Body of pancreas (tissue), 4 donors: ENCODE data around the gene PHC3. TPM values are rescaled to one million over a fixed set of nuclear protein-coding genes. Genes with fewer than 3 reads are reported as not detected.
"Not testable (repeated sequence)": the region's sequence is repeated elsewhere in the genome, so short reads cannot be mapped to it uniquely, and the experiment has no call there.

Experiments
- ATAC-seq: fragments of 150-250 bp; one replicate; pipeline ENCODE4 v1.9.1; 2016
- DNase-seq, 4 donors: peaks; one replicate each; pipeline ENCODE4 v3.0.0-alpha.2; 2019
- H3K27ac ChIP-seq, 4 donors: fragments of 200-600 bp; sonication (generic); 1 replicate in 3 of 4; 2 replicates in 1 of 4; pipeline versions ENCODE4 v1.5.1 to v1.6.1; 2016 to 2019; ENCODE audit warnings: mild to moderate bottlenecking in 1 of 4, mixed read lengths in 1 of 4, moderate library complexity in 1 of 4
- H3K27me3 ChIP-seq, 2 donors: fragments of 200-600 bp; sonication (generic); one replicate each; pipeline ENCODE4 v1.6.0; 2016; ENCODE audit warnings: mild to moderate bottlenecking in 1 of 2
- H3K36me3 ChIP-seq, 2 donors: fragments of 200-600 bp; sonication (generic); replicated peaks in 1 of 2; 2 replicates each; pipeline ENCODE4 v1.5.1; 2016; ENCODE audit warnings: low read depth in 2 of 2; ENCODE audit not compliant: insufficient read depth in 1 of 2
- H3K4me1 ChIP-seq: fragments of 200-600 bp; sonication (generic); one replicate; pipeline ENCODE4 v1.6.0; 2016
- H3K4me3 ChIP-seq, 2 donors: fragments of 200-600 bp; sonication (generic); 1 replicate in 1 of 2; 2 replicates in 1 of 2; pipeline ENCODE4 v1.5.1; 2016 to 2019
- H3K9me3 ChIP-seq, 3 donors: fragments of 200-600 bp; sonication (generic); 1 replicate in 2 of 3; 2 replicates in 1 of 3; pipeline ENCODE4 v1.5.1; 2016
- POLR2A ChIP-seq, 3 donors: fragments of 450-650 bp; IDR thresholded peaks; one replicate each; pipeline ENCODE4 v1.6.1; 2016; ENCODE audit warnings: antibody characterized with exemption in 3 of 3, mild to moderate bottlenecking in 2 of 3
- WGBS, 2 donors: methylation state at CpG; one replicate each; pipeline ENCODE4 v1.1.5; 2017; 5-methylcytosine and 5-hydroxymethylcytosine counted together
- intact Hi-C: fragments of 100-400 bp; cut with DNase I; formaldehyde crosslinking; loops from one replicate; pipeline ENCODE4 v1.15.1; 2023
- total RNA-seq, 2 donors: library from RNA; depleted of rRNA; stranded (reverse); fragments of >200 nt; gene quantifications; one replicate each; pipeline ENCODE4 v1.1.0, GENCODE V29; 2016
- TF ChIP-seq, protein P1 (sequence below), 7 experiments: fragments of 450-650 bp in 4 of 7; fragments of 200-600 bp in 3 of 7; sonication (generic) in 3 of 7; IDR thresholded peaks; one replicate each; pipeline ENCODE4 v1.5.1; 2016 to 2019; ENCODE audit warnings: antibody characterized with exemption in 7 of 7

The PHC3 gene
- total RNA-seq, 2 donors from 2014 or later, result 34.8 to 58.7 TPM

DNA sequence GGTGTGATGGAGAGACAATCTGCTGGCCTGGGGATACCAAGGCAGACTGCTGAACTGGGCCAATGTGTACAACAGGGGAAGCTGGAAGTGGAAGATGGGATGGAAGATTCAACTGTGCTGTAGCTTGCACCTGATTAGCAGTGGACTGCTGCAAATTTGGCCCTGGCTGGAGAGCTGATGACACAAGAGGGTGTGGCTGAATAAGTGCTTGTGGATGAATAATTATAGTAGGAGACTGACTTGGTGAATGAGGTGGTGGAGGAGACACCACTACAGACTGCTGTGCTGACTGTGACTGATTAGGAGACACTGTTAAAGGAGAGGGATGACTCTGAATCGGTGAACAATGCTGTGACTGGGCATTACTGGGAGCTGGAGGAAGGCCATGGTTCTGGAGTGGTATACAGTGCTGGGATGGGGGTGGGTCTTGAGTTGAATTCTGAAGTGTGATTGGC, 52.5 kb downstream of the PHC3 start:
- 91 to 93% methylated on average over 1 of the region's 1 CpG for WGBS, 2 donors
- intact Hi-C loops, result no loop called here
- Histone ChIP-seq H3K9me3 (no peaks in the 10 kb centered on the region), H3K36me3 (peaks cover 10 to 12% of the 10 kb centered on the region in 2 donors), H3K4me3 (no peak overlapping the region), H3K27me3 (no peaks in the 10 kb centered on the region), H3K27ac (no peak overlapping the region), H3K4me1 (no peaks in the 10 kb centered on the region)
- ATAC-seq (no peak), DNase-seq (no peak)
- TF ChIP-seq POLR2A (IDR thresholded peaks at IDR 0.05), result no peak
- TF ChIP-seq, protein P1, sequence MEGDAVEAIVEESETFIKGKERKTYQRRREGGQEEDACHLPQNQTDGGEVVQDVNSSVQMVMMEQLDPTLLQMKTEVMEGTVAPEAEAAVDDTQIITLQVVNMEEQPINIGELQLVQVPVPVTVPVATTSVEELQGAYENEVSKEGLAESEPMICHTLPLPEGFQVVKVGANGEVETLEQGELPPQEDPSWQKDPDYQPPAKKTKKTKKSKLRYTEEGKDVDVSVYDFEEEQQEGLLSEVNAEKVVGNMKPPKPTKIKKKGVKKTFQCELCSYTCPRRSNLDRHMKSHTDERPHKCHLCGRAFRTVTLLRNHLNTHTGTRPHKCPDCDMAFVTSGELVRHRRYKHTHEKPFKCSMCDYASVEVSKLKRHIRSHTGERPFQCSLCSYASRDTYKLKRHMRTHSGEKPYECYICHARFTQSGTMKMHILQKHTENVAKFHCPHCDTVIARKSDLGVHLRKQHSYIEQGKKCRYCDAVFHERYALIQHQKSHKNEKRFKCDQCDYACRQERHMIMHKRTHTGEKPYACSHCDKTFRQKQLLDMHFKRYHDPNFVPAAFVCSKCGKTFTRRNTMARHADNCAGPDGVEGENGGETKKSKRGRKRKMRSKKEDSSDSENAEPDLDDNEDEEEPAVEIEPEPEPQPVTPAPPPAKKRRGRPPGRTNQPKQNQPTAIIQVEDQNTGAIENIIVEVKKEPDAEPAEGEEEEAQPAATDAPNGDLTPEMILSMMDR (IDR thresholded peaks at IDR 0.05), result no peak

DNA sequence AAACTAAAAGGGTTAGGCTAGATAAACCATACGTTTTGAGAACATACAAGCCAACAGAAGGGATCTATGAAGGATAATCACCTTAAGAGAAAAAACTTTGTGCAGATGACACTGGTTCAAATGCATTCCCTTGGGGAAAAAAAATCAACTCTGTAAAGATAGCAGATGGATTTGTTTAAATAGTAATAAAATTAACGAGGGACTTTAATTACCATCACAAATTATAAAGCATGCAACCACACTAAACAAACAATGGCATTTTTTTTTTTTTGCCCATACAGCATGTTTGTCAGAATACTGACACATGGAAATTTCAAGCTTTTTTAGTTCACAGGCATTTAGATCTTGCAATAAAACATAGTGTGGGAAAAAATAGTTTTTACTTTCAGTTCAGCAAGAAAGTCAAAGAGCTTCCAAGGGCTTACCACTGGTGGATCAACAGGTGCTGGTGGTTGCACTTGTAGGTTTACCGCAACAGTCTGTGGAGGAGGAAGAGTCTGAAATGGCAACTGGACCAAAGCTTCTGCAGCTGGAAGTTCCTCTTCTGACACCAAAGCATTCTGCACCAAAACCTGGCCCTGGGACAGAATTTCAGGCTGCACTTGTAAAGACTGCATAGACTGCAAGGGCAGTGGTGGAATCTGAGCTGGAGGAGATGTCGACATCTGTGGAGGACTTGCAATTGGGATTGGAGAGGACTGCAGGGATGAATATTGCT, 53.1 kb downstream of the PHC3 start:
- no peak overlapping the region for H3K27ac ChIP-seq
- no peak for DNase-seq
- no peak overlapping the region for H3K4me3 ChIP-seq
- no peak for ATAC-seq
- 68 to 82% methylated on average over 4 of the region's 4 CpGs for WGBS, 2 donors
- no peaks in the 10 kb centered on the region for H3K4me1 ChIP-seq
- TF ChIP-seq, protein P1 (IDR thresholded peaks at IDR 0.05), result no peak
- no peaks in the 10 kb centered on the region for H3K9me3 ChIP-seq
- intact Hi-C loops, result no loop called here
- H3K27me3 ChIP-seq, result no peaks in the 10 kb centered on the region
- peaks cover 10 to 11% of the 10 kb centered on the region in 2 donors for H3K36me3 ChIP-seq

DNA sequence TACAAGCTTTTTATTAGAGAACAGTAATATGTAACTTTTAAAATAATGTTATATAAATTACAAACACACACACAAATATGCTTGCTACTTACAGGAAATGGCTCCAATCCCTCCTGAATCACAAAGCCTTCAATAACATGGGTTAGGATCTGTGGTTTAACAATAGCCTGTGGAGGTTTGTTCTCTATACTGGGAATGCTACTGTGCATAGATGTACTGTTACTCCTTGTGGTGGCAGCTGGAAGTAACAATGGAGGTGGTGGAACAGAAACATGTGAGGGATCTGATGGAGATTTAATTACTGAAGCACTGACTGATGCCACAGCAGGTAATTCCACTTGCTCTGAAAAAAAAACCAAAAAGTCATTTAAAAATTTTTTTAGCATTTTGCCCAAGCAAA, 64.4 kb downstream of the PHC3 start:
- DNase-seq (no peak), ATAC-seq (no peak)
- H3K27ac ChIP-seq, result no peak overlapping the region
- intact Hi-C loops, result no loop called here
- no peaks in the 10 kb centered on the region for H3K27me3 ChIP-seq
- peaks cover 0 to 22% of the 10 kb centered on the region in 2 donors for H3K36me3 ChIP-seq
- no peak overlapping the region for H3K4me3 ChIP-seq
- no peaks in the 10 kb centered on the region for H3K4me1 ChIP-seq
- H3K9me3 ChIP-seq, result no peaks in the 10 kb centered on the region
- TF ChIP-seq, protein P1 (IDR thresholded peaks at IDR 0.05), result peak in 1 of 7 experiments; percentile 17
- TF ChIP-seq POLR2A (IDR thresholded peaks at IDR 0.05), result no peak

DNA sequence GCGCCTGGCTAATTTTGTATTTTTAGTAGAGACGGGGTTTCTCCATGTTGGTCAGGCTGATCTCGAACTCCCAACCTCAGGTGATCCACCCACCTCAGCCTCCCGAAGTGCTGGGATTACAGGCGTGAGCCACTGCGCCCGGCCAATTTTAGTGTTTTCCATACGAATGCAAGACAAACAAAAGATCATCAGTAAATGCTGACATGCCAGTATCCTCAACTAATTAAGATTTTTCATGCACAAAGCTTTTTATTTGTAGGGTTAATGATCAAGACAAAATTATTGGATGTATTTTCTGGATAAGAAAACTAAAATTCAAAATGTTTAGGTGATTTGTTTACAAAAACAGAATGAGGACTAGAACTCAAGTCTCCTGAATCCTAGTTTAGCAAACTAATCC, 67.4 kb downstream of the PHC3 start:
- H3K4me1 ChIP-seq, H3K27me3 ChIP-seq, ATAC-seq, H3K9me3 ChIP-seq, DNase-seq, H3K27ac ChIP-seq, intact Hi-C loops, H3K4me3 ChIP-seq: not testable (repeated sequence)
- 82 to 90% methylated on average over 8 of the region's 8 CpGs for WGBS, 2 donors
- H3K36me3 ChIP-seq, result peaks cover 0 to 20% of the 10 kb centered on the region in 2 donors

DNA sequence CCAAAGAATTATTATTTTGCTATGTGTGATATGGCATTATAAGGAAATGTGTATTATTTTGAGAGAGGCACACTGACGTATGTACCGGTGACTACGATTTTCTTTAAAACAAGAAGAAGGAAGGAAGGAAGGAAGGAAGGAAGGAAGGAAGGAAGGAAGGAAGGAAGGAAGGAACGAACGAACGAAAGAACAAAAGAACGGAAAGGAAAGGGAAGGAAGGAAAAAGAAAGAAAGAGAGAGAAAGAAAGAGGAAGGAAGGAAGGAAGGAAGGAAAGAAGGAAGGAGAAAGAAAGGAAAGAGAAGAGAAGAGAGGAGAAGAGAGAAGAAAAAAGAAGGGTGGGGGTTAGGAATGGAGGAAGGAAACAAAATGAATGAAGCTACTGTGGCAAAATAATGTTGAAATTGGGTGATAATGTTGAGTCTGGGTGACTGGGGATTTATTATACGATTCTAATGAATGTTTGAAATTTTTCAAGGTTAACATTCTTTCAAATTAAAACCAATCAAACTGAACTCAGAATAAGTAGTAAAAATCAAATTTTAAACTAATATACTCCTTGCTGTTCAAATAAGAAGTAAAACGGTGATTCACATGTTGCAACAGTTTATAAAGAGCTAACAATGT, 70.3 kb downstream of the PHC3 start:
- Histone ChIP-seq H3K27ac (no peak overlapping the region), H3K4me3 (no peak overlapping the region), H3K36me3 (peaks cover 0 to 14% of the 10 kb centered on the region in 2 donors), H3K4me1 (no peaks in the 10 kb centered on the region), H3K9me3 (no peaks in the 10 kb centered on the region), H3K27me3 (no peaks in the 10 kb centered on the region)
- intact Hi-C loops, result no loop called here
- no peak for TF ChIP-seq POLR2A (IDR thresholded peaks at IDR 0.05)
- TF ChIP-seq, protein P1 (IDR thresholded peaks at IDR 0.05), result no peak
- ATAC-seq, result no peak
- WGBS, 2 donors, result 70 to 86% methylated on average over 9 of the region's 9 CpGs
- no peak for DNase-seq
